Measurements from ENCODE around the gene MRPL33. TPM values are rescaled to one million over a fixed set of nuclear protein-coding genes. Genes with fewer than 3 reads are reported as not detected.

Gene MRPL33
- total and polyA plus RNA-seq, 2 of the 13 experiments (the other 11 are each of a cell fraction or from before 2014, with no cell fraction given): 69.7 to 218 TPM

GRCh38 chr2:27771548-27772335, at the start of gene MRPL33 (continued):
- TF ChIP-seq, protein P1, sequence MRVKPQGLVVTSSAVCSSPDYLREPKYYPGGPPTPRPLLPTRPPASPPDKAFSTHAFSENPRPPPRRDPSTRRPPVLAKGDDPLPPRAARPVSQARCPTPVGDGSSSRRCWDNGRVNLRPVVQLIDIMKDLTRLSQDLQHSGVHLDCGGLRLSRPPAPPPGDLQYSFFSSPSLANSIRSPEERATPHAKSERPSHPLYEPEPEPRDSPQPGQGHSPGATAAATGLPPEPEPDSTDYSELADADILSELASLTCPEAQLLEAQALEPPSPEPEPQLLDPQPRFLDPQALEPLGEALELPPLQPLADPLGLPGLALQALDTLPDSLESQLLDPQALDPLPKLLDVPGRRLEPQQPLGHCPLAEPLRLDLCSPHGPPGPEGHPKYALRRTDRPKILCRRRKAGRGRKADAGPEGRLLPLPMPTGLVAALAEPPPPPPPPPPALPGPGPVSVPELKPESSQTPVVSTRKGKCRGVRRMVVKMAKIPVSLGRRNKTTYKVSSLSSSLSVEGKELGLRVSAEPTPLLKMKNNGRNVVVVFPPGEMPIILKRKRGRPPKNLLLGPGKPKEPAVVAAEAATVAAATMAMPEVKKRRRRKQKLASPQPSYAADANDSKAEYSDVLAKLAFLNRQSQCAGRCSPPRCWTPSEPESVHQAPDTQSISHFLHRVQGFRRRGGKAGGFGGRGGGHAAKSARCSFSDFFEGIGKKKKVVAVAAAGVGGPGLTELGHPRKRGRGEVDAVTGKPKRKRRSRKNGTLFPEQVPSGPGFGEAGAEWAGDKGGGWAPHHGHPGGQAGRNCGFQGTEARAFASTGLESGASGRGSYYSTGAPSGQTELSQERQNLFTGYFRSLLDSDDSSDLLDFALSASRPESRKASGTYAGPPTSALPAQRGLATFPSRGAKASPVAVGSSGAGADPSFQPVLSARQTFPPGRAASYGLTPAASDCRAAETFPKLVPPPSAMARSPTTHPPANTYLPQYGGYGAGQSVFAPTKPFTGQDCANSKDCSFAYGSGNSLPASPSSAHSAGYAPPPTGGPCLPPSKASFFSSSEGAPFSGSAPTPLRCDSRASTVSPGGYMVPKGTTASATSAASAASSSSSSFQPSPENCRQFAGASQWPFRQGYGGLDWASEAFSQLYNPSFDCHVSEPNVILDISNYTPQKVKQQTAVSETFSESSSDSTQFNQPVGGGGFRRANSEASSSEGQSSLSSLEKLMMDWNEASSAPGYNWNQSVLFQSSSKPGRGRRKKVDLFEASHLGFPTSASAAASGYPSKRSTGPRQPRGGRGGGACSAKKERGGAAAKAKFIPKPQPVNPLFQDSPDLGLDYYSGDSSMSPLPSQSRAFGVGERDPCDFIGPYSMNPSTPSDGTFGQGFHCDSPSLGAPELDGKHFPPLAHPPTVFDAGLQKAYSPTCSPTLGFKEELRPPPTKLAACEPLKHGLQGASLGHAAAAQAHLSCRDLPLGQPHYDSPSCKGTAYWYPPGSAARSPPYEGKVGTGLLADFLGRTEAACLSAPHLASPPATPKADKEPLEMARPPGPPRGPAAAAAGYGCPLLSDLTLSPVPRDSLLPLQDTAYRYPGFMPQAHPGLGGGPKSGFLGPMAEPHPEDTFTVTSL (CRISPR knock-in tag; IDR thresholded peaks at IDR 0.05; ENCODE audit: borderline replicate concordance): 0 out of 2 replicates have a peak, but pooled peaks have one; percentile 54
- peak; percentile 64; the same call in 1 of the 2 replicates for TF ChIP-seq HNRNPL (IDR thresholded peaks at IDR 0.05; ENCODE audit: low read depth, low read length)
- no peak for TF ChIP-seq ZNF704 (CRISPR knock-in tag; IDR thresholded peaks at IDR 0.05; ENCODE audit: borderline replicate concordance)
- 0 out of 2 replicates have a peak, but pooled peaks have one; percentile 49 for TF ChIP-seq ZBTB20 (CRISPR knock-in tag; IDR thresholded peaks at IDR 0.05; ENCODE audit: borderline replicate concordance, low read depth)
- peak; percentile 70 for TF ChIP-seq FOXK2 (IDR thresholded peaks at IDR 0.05)
- peak; percentile 58; the same call in 1 of the 2 replicates for TF ChIP-seq ZNF274 (CRISPR knock-in tag; IDR thresholded peaks at IDR 0.05)
- TF ChIP-seq ZNF292 (CRISPR knock-in tag; IDR thresholded peaks at IDR 0.05; ENCODE audit: borderline replicate concordance, low read depth): peak; percentile 60; the same call in 1 of the 2 replicates
- TF ChIP-seq NFYB (CRISPR knock-in tag; IDR thresholded peaks at IDR 0.05): 0 out of 2 replicates have a peak, but pooled peaks have one; percentile 18
- peak; percentile 54 for TF ChIP-seq TBL1XR1 (IDR thresholded peaks at IDR 0.05; ENCODE audit: borderline replicate concordance, low read length, partially characterized antibody)
- TF ChIP-seq HMG20A (CRISPR knock-in tag; IDR thresholded peaks at IDR 0.05; ENCODE audit: borderline replicate concordance): peak; percentile 50; the same call in 1 of the 2 replicates
- peak; percentile 65 for TF ChIP-seq TFE3 (CRISPR knock-in tag; IDR thresholded peaks at IDR 0.05)
- TF ChIP-seq MAF1 (CRISPR knock-in tag; IDR thresholded peaks at IDR 0.05; ENCODE audit: borderline replicate concordance): peak; percentile 85; the same call in 1 of the 2 replicates
- peak; percentile 60; the same call in 1 of the 2 replicates for TF ChIP-seq SIN3B (IDR thresholded peaks at IDR 0.05; ENCODE audit: low read length)
- 0 out of 2 replicates have a peak, but pooled peaks have one; percentile 22 for TF ChIP-seq ETV6 (CRISPR knock-in tag; conservative IDR thresholded peaks at IDR 0.05)
- TF ChIP-seq RNF2 (conservative IDR thresholded peaks at IDR 0.05; ENCODE audit: low read depth): no peak
- peak; percentile 98 for TF ChIP-seq ZNF225 (CRISPR knock-in tag; IDR thresholded peaks at IDR 0.05)
- TF ChIP-seq TP53 (CRISPR knock-in tag; conservative IDR thresholded peaks at IDR 0.05): no peak
- TF ChIP-seq USF2 (IDR thresholded peaks at IDR 0.05; ENCODE audit: low read depth, low read length): no peak
- TF ChIP-seq USF2 (CRISPR knock-in tag; IDR thresholded peaks at IDR 0.05; ENCODE audit: borderline replicate concordance): no peak
